Mammary epithelial cell (primary cell): ENCODE data around the gene L1CAM.

Source experiments
- EZH2 ChIP-seq: IDR thresholded peaks from 2 replicates; pipeline ENCODE4 v1.6.1; 2012; ENCODE audit warnings: low read length, inconsistent platforms, borderline replicate concordance
- TF ChIP-seq, protein P1 (sequence below), 2 donors: IDR thresholded peaks in 1 of 2; conservative IDR thresholded peaks in 1 of 2; 2 replicates each; pipeline ENCODE4 v1.5.1; 2011 to 2012; ENCODE audit warnings: inconsistent platforms in 2 of 2, low read length in 2 of 2, mild to moderate bottlenecking in 2 of 2, control low read depth in 1 of 2, low read depth in 1 of 2; ENCODE audit not compliant: insufficient read depth in 1 of 2; ENCODE audit errors: extremely low read depth in 1 of 2

DNA sequence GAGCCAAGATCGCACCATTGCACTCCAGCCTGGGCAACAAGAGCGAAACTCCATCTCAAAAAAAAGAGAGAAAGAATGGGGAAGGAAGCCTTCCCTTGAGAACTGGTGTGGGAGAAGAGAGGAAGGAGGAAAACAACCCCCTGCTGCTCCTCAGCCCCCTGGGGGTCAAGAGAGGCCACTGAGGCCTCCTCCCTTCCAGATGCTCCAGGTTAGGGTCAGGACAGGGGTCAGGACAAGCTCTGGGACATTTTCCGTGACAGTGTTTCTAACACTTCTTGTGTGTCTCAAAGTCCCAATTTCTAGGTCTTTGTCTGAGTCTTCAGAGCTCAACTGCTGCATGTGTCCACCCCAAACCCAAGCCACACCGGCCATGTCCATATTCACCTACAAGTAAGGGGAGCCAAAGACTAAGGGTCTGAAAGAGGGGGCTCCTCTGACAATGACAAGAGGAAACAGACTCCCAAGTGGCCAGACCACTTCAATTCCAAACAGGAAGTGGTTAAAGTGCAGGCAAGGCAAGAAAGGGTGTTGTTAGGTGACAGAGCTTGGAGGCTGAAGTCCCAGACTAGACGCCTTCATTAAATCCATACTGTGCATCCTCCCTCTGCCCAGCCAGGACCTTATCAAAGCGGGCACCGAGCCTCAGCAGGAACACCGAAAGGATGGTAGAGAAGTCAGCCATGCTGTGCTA, 8.3 kb downstream of the L1CAM start:
- TF ChIP-seq, protein P1, sequence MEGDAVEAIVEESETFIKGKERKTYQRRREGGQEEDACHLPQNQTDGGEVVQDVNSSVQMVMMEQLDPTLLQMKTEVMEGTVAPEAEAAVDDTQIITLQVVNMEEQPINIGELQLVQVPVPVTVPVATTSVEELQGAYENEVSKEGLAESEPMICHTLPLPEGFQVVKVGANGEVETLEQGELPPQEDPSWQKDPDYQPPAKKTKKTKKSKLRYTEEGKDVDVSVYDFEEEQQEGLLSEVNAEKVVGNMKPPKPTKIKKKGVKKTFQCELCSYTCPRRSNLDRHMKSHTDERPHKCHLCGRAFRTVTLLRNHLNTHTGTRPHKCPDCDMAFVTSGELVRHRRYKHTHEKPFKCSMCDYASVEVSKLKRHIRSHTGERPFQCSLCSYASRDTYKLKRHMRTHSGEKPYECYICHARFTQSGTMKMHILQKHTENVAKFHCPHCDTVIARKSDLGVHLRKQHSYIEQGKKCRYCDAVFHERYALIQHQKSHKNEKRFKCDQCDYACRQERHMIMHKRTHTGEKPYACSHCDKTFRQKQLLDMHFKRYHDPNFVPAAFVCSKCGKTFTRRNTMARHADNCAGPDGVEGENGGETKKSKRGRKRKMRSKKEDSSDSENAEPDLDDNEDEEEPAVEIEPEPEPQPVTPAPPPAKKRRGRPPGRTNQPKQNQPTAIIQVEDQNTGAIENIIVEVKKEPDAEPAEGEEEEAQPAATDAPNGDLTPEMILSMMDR (conservative IDR thresholded peaks at IDR 0.05 in 1 of 2, IDR thresholded peaks at IDR 0.05 in 1 of 2; ENCODE audit: extremely low read depth in 1 of 2, insufficient read depth in 1 of 2, low read depth in 1 of 2, low read length in 2 of 2), result no peak
- no peak for TF ChIP-seq EZH2
